ENCODE measurements around the gene PIP5KL1. TPM values are rescaled to one million over a fixed set of nuclear protein-coding genes. Genes with fewer than 3 reads are reported as not detected.

Gene PIP5KL1
- total RNA-seq, 1 donor from 2014 or later = 11.5 TPM

DNA sequence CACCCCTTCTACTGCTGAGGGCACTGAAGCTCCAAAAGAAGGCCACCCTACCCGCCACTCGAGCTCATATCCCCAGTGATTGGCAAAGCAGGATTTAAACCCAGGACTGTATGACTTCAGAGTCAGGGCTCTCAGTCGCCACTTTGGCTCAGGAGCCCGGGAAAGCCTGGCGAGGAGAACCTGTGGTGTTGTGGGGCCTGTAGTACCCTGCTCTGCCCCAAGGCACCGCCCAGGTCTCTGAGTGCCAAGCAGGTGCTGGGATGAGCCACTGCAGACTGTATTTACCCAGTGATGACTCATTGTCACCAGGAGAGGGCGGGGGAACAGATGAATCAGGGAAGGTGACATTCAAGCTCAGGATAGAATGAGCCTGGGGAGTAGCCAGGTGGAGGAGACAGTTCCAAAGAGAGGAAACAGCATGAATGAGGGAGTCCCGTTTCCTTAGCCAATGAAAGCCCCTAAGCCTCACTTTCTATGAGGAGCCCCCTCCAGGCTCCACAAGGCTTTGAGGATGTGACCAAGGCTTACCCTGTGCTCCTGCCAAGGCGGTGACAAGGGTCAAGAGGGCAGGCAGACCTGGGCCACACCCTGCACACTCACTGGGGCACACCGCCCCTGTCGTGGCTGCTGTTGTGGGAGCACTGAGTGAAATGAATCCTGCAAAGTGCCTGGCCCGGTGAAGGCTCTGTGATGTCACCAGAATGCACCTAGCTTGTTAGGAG, 24.9 kb upstream of the PIP5KL1 start:
- H3K36me3 ChIP-seq = no peaks in the 10 kb centered on the region
- intact Hi-C loops (cut with DNase I) = no loop called here
- H3K4me3 ChIP-seq = no peak overlapping the region
- H3K27me3 ChIP-seq (ENCODE audit: low read depth) = no peaks in the 10 kb centered on the region
- H3K27ac ChIP-seq = peak overlapping the region; percentile 6
- peaks cover 36% of the 10 kb centered on the region for H3K4me1 ChIP-seq
- ATAC-seq (peak; percentile 95 to 96), DNase-seq (peak; percentile 82)
- H3K9me3 ChIP-seq = no peaks in the 10 kb centered on the region
- TF ChIP-seq, protein P1, sequence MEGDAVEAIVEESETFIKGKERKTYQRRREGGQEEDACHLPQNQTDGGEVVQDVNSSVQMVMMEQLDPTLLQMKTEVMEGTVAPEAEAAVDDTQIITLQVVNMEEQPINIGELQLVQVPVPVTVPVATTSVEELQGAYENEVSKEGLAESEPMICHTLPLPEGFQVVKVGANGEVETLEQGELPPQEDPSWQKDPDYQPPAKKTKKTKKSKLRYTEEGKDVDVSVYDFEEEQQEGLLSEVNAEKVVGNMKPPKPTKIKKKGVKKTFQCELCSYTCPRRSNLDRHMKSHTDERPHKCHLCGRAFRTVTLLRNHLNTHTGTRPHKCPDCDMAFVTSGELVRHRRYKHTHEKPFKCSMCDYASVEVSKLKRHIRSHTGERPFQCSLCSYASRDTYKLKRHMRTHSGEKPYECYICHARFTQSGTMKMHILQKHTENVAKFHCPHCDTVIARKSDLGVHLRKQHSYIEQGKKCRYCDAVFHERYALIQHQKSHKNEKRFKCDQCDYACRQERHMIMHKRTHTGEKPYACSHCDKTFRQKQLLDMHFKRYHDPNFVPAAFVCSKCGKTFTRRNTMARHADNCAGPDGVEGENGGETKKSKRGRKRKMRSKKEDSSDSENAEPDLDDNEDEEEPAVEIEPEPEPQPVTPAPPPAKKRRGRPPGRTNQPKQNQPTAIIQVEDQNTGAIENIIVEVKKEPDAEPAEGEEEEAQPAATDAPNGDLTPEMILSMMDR (IDR thresholded peaks at IDR 0.05) = peak; percentile 29

DNA sequence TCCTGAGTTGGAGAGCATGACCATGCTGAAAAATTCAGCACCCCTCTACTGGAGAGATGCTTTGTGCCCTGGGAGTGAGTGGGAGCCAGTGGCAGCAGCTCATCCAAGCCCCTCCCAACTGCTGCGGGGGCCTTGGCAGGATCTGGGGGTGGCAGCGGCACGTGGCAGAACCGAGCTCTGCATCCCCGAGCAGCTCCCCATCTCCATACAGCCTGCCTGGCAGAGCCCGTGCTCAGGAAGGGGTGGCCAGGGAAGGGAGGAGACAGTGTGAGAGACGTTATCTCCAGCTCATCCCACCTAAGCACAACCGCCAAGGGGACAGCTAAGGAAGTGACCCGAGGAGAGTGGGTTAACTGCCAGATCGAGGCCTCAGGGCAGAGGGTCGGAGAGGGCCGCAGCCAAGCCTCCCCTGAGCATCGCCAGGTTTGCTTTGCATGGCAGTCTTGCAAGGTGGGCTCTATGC, 24.3 kb upstream of the PIP5KL1 start:
- DNase-seq = no peak
- intact Hi-C loops (cut with DNase I) = no loop called here
- Histone ChIP-seq H3K4me1 (peaks cover 32% of the 10 kb centered on the region), H3K9me3 (no peaks in the 10 kb centered on the region), H3K4me3 (no peak overlapping the region), H3K36me3 (peaks cover 4% of the 10 kb centered on the region), H3K27me3 (ENCODE audit: low read depth) (no peaks in the 10 kb centered on the region), H3K27ac (peak overlapping the region; percentile 6)
- TF ChIP-seq, protein P1 (IDR thresholded peaks at IDR 0.05) = no peak
- ATAC-seq = no peak

- peaks cover 4% of the 10 kb centered on the region for H3K36me3 ChIP-seq
- H3K4me1 ChIP-seq = peaks cover 32% of the 10 kb centered on the region
- H3K9me3 ChIP-seq = no peaks in the 10 kb centered on the region
- DNase-seq (no peak), ATAC-seq (no peak)
- intact Hi-C loops (cut with DNase I) = no loop called here
- TF ChIP-seq, protein P1 (IDR thresholded peaks at IDR 0.05) = no peak
- H3K4me3 ChIP-seq = no peak overlapping the region
- no peaks in the 10 kb centered on the region for H3K27me3 ChIP-seq (ENCODE audit: low read depth)
- peak overlapping the region; percentile 6 for H3K27ac ChIP-seq
These were observed 23.4 kb upstream of the PIP5KL1 start for GRCh38 chr9:127953768-127954505.

DNA sequence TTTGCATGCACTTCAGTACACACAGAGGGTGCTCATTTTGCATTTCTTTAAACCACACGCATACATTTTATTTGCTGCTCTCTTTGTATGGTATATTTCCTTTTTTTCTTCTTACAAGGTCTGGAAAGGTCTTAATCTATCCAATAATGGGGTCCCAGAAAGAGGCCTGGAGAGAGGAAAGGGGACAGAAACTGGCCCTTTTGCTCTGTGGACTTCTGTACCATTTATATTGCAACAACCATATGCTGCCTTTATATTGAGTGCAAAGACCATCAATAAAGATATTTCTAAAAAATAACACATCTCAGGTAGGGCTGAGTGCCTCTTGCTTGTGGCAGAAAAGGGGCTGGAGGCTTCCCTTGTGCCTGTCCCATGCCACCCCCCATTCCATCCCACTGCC, 22.6 kb upstream of the PIP5KL1 start:
- Histone ChIP-seq H3K27ac (no peak overlapping the region), H3K9me3 (no peaks in the 10 kb centered on the region), H3K4me3 (no peak overlapping the region), H3K36me3 (peaks cover 4% of the 10 kb centered on the region), H3K27me3 (ENCODE audit: low read depth) (no peaks in the 10 kb centered on the region), H3K4me1 (peaks cover 32% of the 10 kb centered on the region)
- DNase-seq (no peak), ATAC-seq (no peak)
- intact Hi-C loops (cut with DNase I) = no loop called here
- TF ChIP-seq, protein P1 (IDR thresholded peaks at IDR 0.05) = no peak

GRCh38 chr9:127950513-127951289, 20.1 kb upstream of the PIP5KL1 start:
- DNase-seq (no peak), ATAC-seq (no peak)
- no peaks in the 10 kb centered on the region for H3K27me3 ChIP-seq (ENCODE audit: low read depth)
- TF ChIP-seq, protein P1 (IDR thresholded peaks at IDR 0.05) = no peak
- peak overlapping the region; percentile 6 for H3K27ac ChIP-seq
- H3K4me3 ChIP-seq = no peak overlapping the region
- H3K36me3 ChIP-seq = peaks cover 7% of the 10 kb centered on the region
- peaks cover 26% of the 10 kb centered on the region for H3K4me1 ChIP-seq
- intact Hi-C loops (cut with DNase I) = no loop called here
- no peaks in the 10 kb centered on the region for H3K9me3 ChIP-seq
